Skeletal muscle tissue (tissue), 4 donors: ENCODE measurements around the gene OTUB1. TPM values are rescaled to one million over a fixed set of nuclear protein-coding genes. Genes with fewer than 3 reads are reported as not detected.

Source experiments
- H3K27ac ChIP-seq: one replicate; pipeline ENCODE4 v1.7.0; 2013; ENCODE audit warnings: mild to moderate bottlenecking, low read depth, low read length, inconsistent platforms
- H3K27me3 ChIP-seq, 3 donors: one replicate each; pipeline ENCODE4 v1.7.0; 2013; ENCODE audit warnings: low read length in 3 of 3; ENCODE audit not compliant: control insufficient read depth in 3 of 3, insufficient read depth in 3 of 3
- H3K36me3 ChIP-seq, 3 donors: one replicate each; pipeline ENCODE4 v1.7.0; 2013; ENCODE audit warnings: low read length in 3 of 3; ENCODE audit not compliant: control insufficient read depth in 3 of 3, insufficient read depth in 3 of 3
- H3K4me1 ChIP-seq, 3 donors: one replicate each; pipeline ENCODE4 v1.7.0; 2013; ENCODE audit warnings: low read length in 3 of 3, mild to moderate bottlenecking in 3 of 3; ENCODE audit not compliant: control insufficient read depth in 3 of 3, insufficient read depth in 3 of 3
- H3K4me3 ChIP-seq, 3 donors: one replicate each; pipeline ENCODE4 v1.7.0; 2013; ENCODE audit warnings: low read length in 3 of 3
- H3K9ac ChIP-seq, 3 donors: one replicate each; pipeline ENCODE4 v1.7.0; 2013; ENCODE audit warnings: low read length in 3 of 3, mild to moderate bottlenecking in 3 of 3, moderate library complexity in 2 of 3, low read depth in 1 of 3
- H3K9me3 ChIP-seq, 3 donors: one replicate each; pipeline ENCODE4 v1.7.0; 2013; ENCODE audit warnings: low read length in 3 of 3; ENCODE audit not compliant: control insufficient read depth in 3 of 3
- total RNA-seq: library from RNA; depleted of rRNA; stranded (reverse); fragments of >200 nt; gene quantifications from one replicate; pipeline ENCODE4 v1.2.3, GENCODE V29; 2014
- donor health status: Osteomylitis.

OTUB1 gene
- total RNA-seq, 1 donor from 2014 or later = 18.3 TPM

DNA sequence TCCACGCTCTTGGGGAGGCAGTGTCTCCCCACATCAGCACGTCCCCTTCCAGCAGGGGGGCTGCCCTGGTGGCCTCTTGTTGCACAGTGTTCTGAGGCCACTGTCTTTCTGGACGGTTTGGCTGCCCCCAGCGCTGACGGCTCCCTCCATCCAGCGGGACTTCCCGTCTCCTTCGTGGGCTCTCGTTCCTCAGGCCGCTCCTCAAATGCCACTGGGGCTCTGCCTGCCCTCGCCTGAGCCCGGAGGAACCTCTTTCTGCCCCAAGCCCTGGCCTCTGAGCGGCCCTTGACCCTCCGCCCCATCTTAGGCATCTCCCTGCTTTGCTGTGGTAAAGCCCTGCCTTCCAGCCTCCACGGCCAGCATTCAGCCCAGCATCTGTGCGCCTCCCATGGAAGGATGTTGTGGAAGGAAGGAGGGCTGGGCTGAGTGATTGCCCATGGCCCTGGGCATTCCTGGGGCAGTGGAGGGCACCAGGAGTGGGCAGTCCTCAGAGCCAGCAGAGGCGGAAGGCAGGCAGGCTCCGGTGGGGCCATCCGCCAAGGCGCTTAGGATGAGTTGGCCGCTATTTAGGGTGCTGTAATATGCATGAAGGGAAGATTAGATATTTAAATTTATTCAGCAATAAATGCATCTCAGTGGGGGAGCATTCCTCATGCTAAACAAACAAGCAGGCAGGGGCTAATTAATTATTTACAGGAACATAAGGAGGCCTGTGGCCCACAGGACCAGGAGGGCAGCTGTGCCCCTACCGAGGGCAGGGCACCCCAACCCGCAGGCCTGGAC, 17.8 kb downstream of the OTUB1 start:
- H3K36me3 ChIP-seq = peaks cover 0 to 6% (median 0%) of the 10 kb centered on the region in 3 donors
- H3K9ac ChIP-seq = no peak overlapping the region
- H3K27me3 ChIP-seq = no peaks in the 10 kb centered on the region
- H3K4me1 ChIP-seq = peaks cover 23 to 42% (median 37%) of the 10 kb centered on the region in 3 donors
- H3K9me3 ChIP-seq = no peaks in the 10 kb centered on the region
- no peak overlapping the region for H3K4me3 ChIP-seq
- no peak overlapping the region for H3K27ac ChIP-seq

GRCh38 chr11:64004590-64004984, 18.3 kb downstream of the OTUB1 start:
- H3K9me3 ChIP-seq = no peaks in the 10 kb centered on the region
- no peak overlapping the region for H3K9ac ChIP-seq
- H3K4me1 ChIP-seq = peaks cover 21 to 41% (median 34%) of the 10 kb centered on the region in 3 donors
- no peak overlapping the region for H3K27ac ChIP-seq
- H3K4me3 ChIP-seq = no peak overlapping the region
- H3K27me3 ChIP-seq = no peaks in the 10 kb centered on the region
- H3K36me3 ChIP-seq = peaks cover 0 to 6% (median 0%) of the 10 kb centered on the region in 3 donors

- H3K4me1 ChIP-seq = peaks cover 21 to 36% (median 32%) of the 10 kb centered on the region in 3 donors
- no peaks in the 10 kb centered on the region for H3K27me3 ChIP-seq
Observed at GRCh38 chr11:64005691-64006090, 19.5 kb downstream of the OTUB1 start.

DNA sequence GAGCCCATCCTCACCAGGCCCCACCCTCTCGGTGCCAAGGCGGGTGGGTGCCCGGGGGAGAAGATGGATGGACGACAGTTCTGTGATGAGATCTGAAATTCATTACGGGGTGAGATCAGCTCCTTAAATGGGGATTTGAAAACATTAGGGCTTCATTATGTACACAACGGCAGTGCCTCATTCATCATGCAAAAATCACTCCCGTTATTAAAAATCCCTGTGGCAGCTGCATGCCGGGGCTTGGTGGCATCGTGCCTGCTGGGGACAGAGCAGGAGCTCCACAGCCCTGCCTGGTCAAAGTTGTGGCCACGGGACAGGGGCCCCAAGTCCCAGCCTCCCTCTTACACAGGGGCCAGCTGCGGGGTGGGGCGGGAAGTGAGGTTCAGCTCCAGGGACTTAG, 20.2 kb downstream of the OTUB1 start:
- Histone ChIP-seq H3K4me3 (no peak overlapping the region), H3K27me3 (no peaks in the 10 kb centered on the region), H3K27ac (no peak overlapping the region), H3K9me3 (no peaks in the 10 kb centered on the region), H3K4me1 (peaks cover 17 to 29% (median 27%) of the 10 kb centered on the region in 3 donors), H3K36me3 (peaks cover 0 to 6% (median 0%) of the 10 kb centered on the region in 3 donors), H3K9ac (peak overlapping the region in 1 of 3 donors; percentile 3)

More at GRCh38 chr11:64005691-64006090, 19.5 kb downstream of the OTUB1 start:
- Histone ChIP-seq H3K9ac (no peak overlapping the region), H3K4me3 (no peak overlapping the region), H3K27ac (no peak overlapping the region), H3K36me3 (peaks cover 0 to 6% (median 0%) of the 10 kb centered on the region in 3 donors), H3K9me3 (no peaks in the 10 kb centered on the region)

GRCh38 chr11:64007160-64007628, 21.0 kb downstream of the OTUB1 start:
- H3K9me3 ChIP-seq = no peaks in the 10 kb centered on the region

DNA sequence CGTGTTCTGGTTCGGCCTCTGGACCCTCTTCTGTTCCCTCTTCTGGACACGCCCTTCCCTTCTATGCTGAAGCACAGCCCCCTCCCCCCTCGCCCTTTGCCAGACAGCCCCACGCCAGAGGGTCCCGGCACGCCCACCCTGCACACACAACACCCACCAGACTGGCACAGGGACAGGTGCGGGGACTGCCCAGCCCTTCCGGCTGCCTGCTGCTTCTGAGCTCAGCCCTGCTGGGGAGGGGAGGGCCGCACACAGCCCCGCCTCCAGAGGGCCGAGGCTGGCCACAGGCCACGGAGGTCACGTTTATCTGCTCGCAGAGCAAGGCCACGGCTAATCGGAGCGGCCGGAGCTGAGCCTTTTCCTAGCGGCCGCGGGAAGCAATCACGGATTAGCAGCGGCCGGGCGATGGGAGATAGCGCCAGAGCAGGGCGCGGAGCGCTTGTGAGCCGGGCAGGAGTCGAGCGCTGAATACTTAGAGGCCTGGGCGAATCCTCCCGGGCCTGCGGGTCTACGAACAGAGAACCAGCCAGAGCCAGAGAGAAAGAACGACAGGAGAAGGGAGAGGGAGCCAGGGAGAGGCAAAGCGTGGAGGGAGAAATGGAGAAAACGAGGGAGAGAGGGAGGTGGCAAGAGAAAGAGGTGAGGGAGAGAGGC, 21.5 kb downstream of the OTUB1 start:
- Histone ChIP-seq H3K36me3 (peaks cover 0 to 6% (median 0%) of the 10 kb centered on the region in 3 donors), H3K9me3 (no peaks in the 10 kb centered on the region), H3K4me3 (peak overlapping the region; percentile 43 to 46 (median 45)), H3K9ac (peak overlapping the region in 2 of 3 donors; percentile 23 to 57), H3K4me1 (peaks cover 6 to 17% (median 17%) of the 10 kb centered on the region in 3 donors), H3K27me3 (no peaks in the 10 kb centered on the region), H3K27ac (no peak overlapping the region)

More at GRCh38 chr11:64007160-64007628, 21.0 kb downstream of the OTUB1 start:
- no peak overlapping the region for H3K27ac ChIP-seq
- peak overlapping the region; percentile 43 to 46 (median 45) for H3K4me3 ChIP-seq
- no peaks in the 10 kb centered on the region for H3K27me3 ChIP-seq
- H3K36me3 ChIP-seq = peaks cover 0 to 6% (median 0%) of the 10 kb centered on the region in 3 donors
- no peak overlapping the region for H3K9ac ChIP-seq
- peaks cover 9 to 21% (median 19%) of the 10 kb centered on the region in 3 donors for H3K4me1 ChIP-seq

DNA sequence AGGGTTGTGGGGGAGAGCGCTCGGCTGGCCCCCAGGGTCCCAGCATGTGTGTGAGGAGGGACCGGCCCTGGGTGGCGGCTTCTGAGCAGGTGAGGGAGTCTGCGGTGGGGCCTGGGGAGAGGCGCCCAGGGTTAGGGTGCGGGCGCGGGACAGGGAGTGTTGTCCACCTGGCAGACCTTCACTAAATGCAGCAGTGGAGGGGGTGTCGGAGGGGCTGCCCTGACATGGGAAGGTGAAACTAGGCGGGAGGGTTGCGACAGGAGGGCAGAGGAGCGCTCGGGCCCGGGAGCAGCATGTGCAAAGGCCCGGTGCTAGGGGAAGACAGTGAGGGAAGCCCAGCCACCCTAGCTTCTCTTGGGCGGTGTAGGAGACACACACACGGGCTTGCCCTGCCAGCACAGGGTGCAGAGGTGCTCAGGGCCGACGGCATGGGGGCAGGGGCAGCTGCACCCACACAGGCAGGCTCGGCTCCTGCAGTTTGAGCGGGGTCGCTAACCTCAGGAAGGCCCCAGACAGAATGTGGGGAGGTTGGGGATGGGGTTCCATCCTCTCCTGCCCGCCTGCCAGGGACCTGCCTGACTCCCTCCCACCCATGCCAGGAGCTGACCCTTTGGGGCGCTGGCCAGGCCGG, 22.2 kb downstream of the OTUB1 start:
- Histone ChIP-seq H3K27me3 (no peaks in the 10 kb centered on the region), H3K4me1 (peaks cover 6 to 17% (median 17%) of the 10 kb centered on the region in 3 donors), H3K9me3 (no peaks in the 10 kb centered on the region), H3K36me3 (peaks cover 0 to 6% (median 0%) of the 10 kb centered on the region in 3 donors), H3K27ac (no peak overlapping the region), H3K4me3 (peak overlapping the region in 1 of 3 donors; percentile 46), H3K9ac (peak overlapping the region in 1 of 3 donors; percentile 57)

DNA sequence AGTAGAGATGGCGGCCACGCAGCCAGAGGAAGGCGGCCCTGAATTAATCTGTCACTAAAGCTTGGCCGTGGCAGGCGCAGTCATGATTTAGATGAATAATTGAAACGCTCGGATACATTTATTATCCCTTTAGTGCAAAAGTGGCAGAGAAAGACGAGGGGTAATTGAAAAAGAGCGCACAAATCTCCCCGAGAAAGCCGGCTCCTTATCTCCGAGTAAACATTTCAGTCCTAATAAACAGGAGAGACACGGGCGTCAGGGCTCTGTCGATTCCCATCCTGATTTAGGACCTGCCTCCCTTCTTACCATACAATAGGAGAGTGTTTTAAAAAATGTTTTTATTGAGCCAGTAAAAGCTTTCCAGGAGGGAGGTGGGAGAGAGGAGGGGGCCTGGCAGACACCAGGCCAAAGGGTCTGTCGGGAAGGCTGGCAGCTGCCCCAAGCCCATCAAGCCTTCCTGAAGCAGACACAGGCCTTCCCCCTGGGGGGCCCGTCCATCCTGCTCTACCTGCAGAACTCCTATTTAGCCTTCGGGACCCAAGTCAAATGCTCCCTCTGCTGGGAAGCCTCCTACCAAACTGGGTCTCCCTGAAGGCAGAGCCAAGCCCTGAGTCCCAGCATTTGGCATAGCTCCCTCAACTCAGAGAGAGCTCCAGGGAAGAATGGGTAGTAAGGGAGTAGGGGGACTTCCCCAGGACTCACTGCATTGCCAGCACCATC, 22.8 kb downstream of the OTUB1 start:
- Histone ChIP-seq H3K27me3 (no peaks in the 10 kb centered on the region), H3K4me3 (no peak overlapping the region), H3K27ac (no peak overlapping the region)

GRCh38 chr11:64009710-64010109, 23.5 kb downstream of the OTUB1 start:
- peaks cover 6 to 17% (median 17%) of the 10 kb centered on the region in 3 donors for H3K4me1 ChIP-seq
- H3K9me3 ChIP-seq = no peaks in the 10 kb centered on the region
- H3K27ac ChIP-seq = no peak overlapping the region
- H3K4me3 ChIP-seq = no peak overlapping the region
- no peaks in the 10 kb centered on the region for H3K36me3 ChIP-seq
- H3K27me3 ChIP-seq = no peaks in the 10 kb centered on the region
- no peak overlapping the region for H3K9ac ChIP-seq

More for the DNA sequence above, 22.8 kb downstream of the OTUB1 start:
- no peaks in the 10 kb centered on the region for H3K9me3 ChIP-seq
- peaks cover 6 to 17% (median 17%) of the 10 kb centered on the region in 3 donors for H3K4me1 ChIP-seq
- H3K36me3 ChIP-seq = peaks cover 0 to under 1% (median 0%) of the 10 kb centered on the region in 3 donors
- H3K9ac ChIP-seq = no peak overlapping the region
